Mucosa of rectum (tissue), 2 donors: Measurements from ENCODE around the gene ASPN.

Experiments
- H3K27ac ChIP-seq, 2 donors: one replicate each; pipeline ENCODE4 v1.7.0; 2013; ENCODE audit warnings: inconsistent platforms in 2 of 2, low read depth in 2 of 2, low read length in 2 of 2
- H3K27me3 ChIP-seq, 2 donors: one replicate each; pipeline ENCODE4 v1.7.0; 2013; ENCODE audit warnings: low read length in 2 of 2; ENCODE audit not compliant: control insufficient read depth in 2 of 2, insufficient read depth in 2 of 2
- H3K36me3 ChIP-seq, 2 donors: one replicate each; pipeline ENCODE4 v1.7.0; 2013; ENCODE audit warnings: low read length in 2 of 2; ENCODE audit not compliant: control insufficient read depth in 2 of 2, insufficient read depth in 2 of 2
- H3K4me1 ChIP-seq, 2 donors: one replicate each; pipeline ENCODE4 v1.7.0; 2013; ENCODE audit warnings: low read length in 2 of 2, mild to moderate bottlenecking in 1 of 2; ENCODE audit not compliant: control insufficient read depth in 2 of 2, insufficient read depth in 2 of 2
- H3K4me3 ChIP-seq, 2 donors: one replicate each; pipeline ENCODE4 v1.7.0; 2013; ENCODE audit warnings: low read length in 2 of 2
- H3K9ac ChIP-seq, 2 donors: one replicate each; pipeline ENCODE4 v1.7.0; 2013; ENCODE audit warnings: low read length in 2 of 2, low read depth in 1 of 2, mild to moderate bottlenecking in 1 of 2
- H3K9me3 ChIP-seq, 2 donors: one replicate each; pipeline ENCODE4 v1.7.0; 2013; ENCODE audit warnings: low read length in 2 of 2; ENCODE audit not compliant: control insufficient read depth in 2 of 2
- donor health status: healthy.
- donor health status: Normal muscosa, but diverticular disease.

Gene ASPN

GRCh38 chr9:92507005-92507404 lies 24.7 kb upstream of the ASPN start:
- Histone ChIP-seq H3K36me3 (no peaks in the 10 kb centered on the region), H3K9ac (no peak overlapping the region), H3K9me3 (no peaks in the 10 kb centered on the region), H3K4me1 (peaks cover 0 to 11% of the 10 kb centered on the region in 2 donors), H3K27me3 (no peaks in the 10 kb centered on the region), H3K27ac (no peak overlapping the region), H3K4me3 (no peak overlapping the region)

DNA sequence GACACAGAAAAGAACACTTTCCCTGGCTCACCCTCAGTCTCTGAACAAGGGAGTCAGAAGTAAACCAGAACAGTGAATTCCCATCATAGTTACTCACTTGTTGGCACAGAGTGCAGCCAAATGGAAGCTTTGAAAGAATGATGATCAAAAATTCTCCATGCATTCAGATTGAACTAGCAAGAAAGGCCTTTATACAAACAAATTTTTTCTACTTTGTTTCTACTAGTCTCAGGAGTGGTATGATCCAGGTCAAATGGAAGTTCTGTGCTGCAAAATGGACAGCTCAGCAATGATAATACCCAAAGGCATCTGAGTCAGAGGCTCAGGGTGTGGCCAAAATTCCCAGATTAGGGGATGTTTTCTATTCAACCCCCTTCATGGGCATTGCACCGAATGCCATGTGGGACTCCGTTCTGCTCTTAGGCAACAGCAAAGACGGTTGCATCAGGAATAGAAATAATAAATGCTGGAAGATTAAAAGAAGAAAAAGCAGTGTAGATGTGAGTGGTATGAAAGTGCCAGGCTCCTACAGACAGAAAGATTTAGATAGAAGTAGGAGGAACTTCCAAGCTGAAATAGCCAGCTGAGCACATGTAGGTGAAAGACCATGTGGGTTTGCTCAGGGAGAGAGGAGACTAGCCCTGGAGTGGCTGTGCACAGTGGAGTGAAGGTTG lies 24.0 kb upstream of the ASPN start:
- Histone ChIP-seq H3K9ac (no peak overlapping the region), H3K27ac (peak overlapping the region in 1 of 2 donors; percentile 25), H3K9me3 (no peaks in the 10 kb centered on the region), H3K4me1 (peaks cover 0 to 11% of the 10 kb centered on the region in 2 donors), H3K4me3 (no peak overlapping the region), H3K27me3 (no peaks in the 10 kb centered on the region), H3K36me3 (no peaks in the 10 kb centered on the region)

GRCh38 chr9:92504881-92505280 lies 22.6 kb upstream of the ASPN start:
- H3K9ac ChIP-seq, result no peak overlapping the region
- peaks cover 0 to 11% of the 10 kb centered on the region in 2 donors for H3K4me1 ChIP-seq
- no peak overlapping the region for H3K4me3 ChIP-seq
- H3K27me3 ChIP-seq, result no peaks in the 10 kb centered on the region
- no peak overlapping the region for H3K27ac ChIP-seq
- no peaks in the 10 kb centered on the region for H3K9me3 ChIP-seq
- H3K36me3 ChIP-seq, result no peaks in the 10 kb centered on the region

DNA sequence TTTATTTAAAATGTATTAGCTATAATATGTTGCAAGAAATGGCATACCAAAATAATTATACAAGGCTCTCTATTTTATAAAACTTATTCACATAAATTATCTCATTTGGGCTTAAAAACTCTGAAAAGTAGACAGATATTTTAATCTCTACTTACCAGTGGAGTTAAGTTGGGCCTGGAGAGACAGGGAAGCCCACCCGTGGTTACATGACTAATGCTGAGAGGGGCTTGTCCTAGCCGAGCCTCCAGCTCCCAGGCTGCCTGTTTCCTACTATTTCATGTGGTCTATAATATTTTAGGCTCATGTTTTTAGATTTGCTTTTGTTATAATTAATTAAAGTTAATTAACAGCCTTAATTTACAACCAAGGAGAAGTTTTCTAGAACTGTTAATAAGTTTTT lies 20.9 kb upstream of the ASPN start:
- no peaks in the 10 kb centered on the region for H3K36me3 ChIP-seq
- no peaks in the 10 kb centered on the region for H3K27me3 ChIP-seq
- H3K4me1 ChIP-seq, result peaks cover 0 to 9% of the 10 kb centered on the region in 2 donors
- no peak overlapping the region for H3K9ac ChIP-seq
- H3K27ac ChIP-seq, result no peak overlapping the region
- no peaks in the 10 kb centered on the region for H3K9me3 ChIP-seq
- no peak overlapping the region for H3K4me3 ChIP-seq

GRCh38 chr9:92501671-92502393 lies 19.5 kb upstream of the ASPN start:
- Histone ChIP-seq H3K27ac (peak overlapping the region in 1 of 2 donors; percentile 3), H3K9ac (no peak overlapping the region), H3K36me3 (no peaks in the 10 kb centered on the region), H3K9me3 (no peaks in the 10 kb centered on the region), H3K27me3 (no peaks in the 10 kb centered on the region), H3K4me1 (no peaks in the 10 kb centered on the region), H3K4me3 (no peak overlapping the region)

DNA sequence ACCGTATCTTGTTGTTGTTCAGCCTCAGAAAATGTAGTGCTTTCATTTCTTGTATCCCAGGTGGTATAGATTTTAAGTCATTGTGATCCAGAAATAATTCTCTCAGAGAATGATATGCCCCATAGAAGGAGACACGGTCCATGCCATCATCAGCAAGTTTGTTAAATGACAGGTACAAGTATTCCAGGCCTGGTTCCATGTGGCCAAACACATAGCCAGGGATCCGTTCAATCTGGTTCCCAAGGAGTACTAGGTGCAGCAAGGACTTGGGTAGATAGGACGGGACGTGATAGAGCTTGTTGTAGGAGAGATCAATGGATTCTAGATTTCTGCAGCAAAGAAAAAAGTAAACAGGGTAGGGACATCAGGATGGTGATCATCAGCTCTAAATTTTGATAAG lies 18.4 kb upstream of the ASPN start:
- Histone ChIP-seq H3K4me1 (no peaks in the 10 kb centered on the region), H3K4me3 (no peak overlapping the region), H3K9me3 (no peaks in the 10 kb centered on the region), H3K9ac (no peak overlapping the region), H3K36me3 (no peaks in the 10 kb centered on the region), H3K27me3 (no peaks in the 10 kb centered on the region), H3K27ac (no peak overlapping the region)

DNA sequence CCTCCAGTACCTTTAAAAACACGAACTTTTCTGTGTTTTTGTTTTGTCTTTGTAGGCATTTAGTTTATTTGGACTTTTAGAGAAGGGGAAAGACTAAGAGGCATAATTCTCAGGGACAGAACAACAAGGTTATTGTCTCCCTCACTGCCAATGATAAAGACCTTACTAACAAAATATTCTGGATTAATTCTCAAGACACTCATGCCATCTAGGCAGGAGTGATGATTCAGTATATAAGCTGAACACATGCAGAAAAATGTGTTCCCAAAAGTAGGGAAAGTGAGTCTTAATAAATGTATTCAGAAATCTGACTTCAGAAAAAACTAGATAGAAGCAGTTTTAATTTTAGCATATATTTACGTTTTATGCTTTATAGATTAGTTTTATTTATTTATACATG lies 17.4 kb upstream of the ASPN start:
- H3K4me1 ChIP-seq, result no peaks in the 10 kb centered on the region
- no peaks in the 10 kb centered on the region for H3K36me3 ChIP-seq
- H3K9ac ChIP-seq, result no peak overlapping the region
- H3K4me3 ChIP-seq, result no peak overlapping the region
- H3K27me3 ChIP-seq, result no peaks in the 10 kb centered on the region
- H3K27ac ChIP-seq, result no peak overlapping the region
- no peaks in the 10 kb centered on the region for H3K9me3 ChIP-seq

DNA sequence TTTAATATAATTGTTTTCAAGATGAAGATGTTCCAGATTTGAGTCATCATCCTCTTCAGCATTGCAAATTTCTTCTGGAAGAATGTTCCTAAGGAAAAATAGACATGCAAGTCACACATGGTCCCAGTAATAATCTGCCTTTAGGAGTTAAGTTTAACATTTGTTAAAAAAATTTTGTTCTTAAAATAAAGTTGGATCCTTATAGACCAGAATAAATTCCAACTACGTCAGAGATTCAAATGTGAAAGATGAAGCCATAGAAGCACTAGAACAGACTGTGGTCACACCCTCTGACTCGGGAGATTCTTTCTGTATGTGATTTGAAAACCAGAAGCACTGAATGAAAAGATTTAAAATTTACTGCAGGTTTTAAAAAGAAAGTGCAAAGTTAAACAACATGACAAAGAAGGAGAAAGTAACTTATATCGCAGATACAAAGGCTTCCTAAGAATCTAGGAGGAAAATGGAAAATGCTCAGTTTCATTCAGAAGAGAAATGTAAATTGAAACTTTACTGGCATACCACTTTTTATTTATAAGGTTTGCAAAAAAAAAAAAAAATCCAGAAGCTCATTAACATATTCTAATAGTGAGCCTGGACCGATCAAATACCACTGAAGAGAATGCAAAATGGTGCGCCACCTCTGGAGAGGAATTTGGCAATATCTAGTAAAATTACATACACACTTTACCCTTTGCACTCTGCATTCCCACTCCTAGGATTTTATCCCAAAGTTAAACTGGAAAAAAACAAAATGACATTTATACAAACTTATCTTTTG lies 14.3 kb upstream of the ASPN start:
- no peak overlapping the region for H3K9ac ChIP-seq
- H3K27ac ChIP-seq, result no peak overlapping the region
- H3K36me3 ChIP-seq, result no peaks in the 10 kb centered on the region
- no peaks in the 10 kb centered on the region for H3K27me3 ChIP-seq
- no peaks in the 10 kb centered on the region for H3K9me3 ChIP-seq
- H3K4me1 ChIP-seq, result no peaks in the 10 kb centered on the region
- H3K4me3 ChIP-seq, result no peak overlapping the region

DNA sequence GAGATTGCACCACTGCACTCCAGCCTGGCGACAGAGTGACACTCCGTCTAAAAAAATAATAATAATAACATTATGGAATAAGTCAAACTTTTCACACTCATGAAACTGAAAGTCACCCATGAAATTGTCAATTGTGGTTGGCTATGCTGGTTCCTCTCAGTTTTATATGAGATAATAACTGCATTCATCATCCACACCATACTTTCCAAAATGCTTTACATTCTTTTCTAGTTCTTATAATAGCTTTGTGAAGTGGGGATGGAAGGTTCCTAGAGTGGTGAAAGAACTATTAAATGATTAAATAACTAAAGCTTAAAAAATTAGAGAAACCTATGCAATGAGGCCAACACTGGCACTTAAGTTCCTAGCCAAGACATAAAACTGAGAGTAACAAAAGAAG lies 12.6 kb upstream of the ASPN start:
- no peak overlapping the region for H3K27ac ChIP-seq
- H3K4me1 ChIP-seq, result no peaks in the 10 kb centered on the region
- no peak overlapping the region for H3K9ac ChIP-seq
- no peaks in the 10 kb centered on the region for H3K9me3 ChIP-seq
- no peaks in the 10 kb centered on the region for H3K36me3 ChIP-seq
- H3K27me3 ChIP-seq, result no peaks in the 10 kb centered on the region
- no peak overlapping the region for H3K4me3 ChIP-seq

DNA sequence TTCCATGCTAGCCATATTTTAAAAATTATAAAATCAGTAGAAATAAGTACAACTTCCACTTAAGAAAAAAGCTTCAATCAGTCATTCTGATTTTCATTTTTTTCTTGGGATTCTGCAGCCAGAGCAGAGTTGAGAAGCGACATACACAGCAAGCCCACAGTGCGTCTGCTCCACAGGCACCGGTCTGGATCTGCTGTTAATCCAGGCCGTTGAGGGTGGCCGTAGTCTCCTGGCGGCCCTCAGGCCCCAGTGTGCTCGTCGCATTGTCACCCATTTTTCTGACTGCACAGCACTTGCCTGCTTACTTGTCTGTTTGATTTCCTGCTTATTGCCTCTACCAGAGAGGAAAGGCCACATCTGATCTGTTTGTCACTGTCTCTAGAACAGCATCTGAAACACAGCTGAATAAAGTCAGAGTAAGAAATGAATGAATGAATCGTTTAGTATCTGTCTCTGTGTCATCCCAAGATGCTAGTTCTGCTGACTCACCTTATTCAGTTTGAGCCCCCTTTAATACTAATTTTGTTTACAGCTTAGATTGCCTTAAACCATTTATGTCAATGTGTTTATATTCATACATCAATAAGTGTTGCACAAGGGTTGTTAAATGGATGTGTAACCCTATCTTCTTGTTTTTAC lies 11.6 kb upstream of the ASPN start:
- H3K27ac ChIP-seq, result no peak overlapping the region
- H3K4me3 ChIP-seq, result no peak overlapping the region
- H3K4me1 ChIP-seq, result no peaks in the 10 kb centered on the region

More for the DNA sequence above, 11.6 kb upstream of the ASPN start:
- H3K9me3 ChIP-seq, result no peaks in the 10 kb centered on the region
- no peaks in the 10 kb centered on the region for H3K27me3 ChIP-seq
- no peaks in the 10 kb centered on the region for H3K36me3 ChIP-seq
- no peak overlapping the region for H3K9ac ChIP-seq
